ENCODE measurements around the gene ZNF358. TPM values are rescaled to one million over a fixed set of nuclear protein-coding genes. Genes with fewer than 3 reads are reported as not detected.

ZNF358 gene
- total RNA-seq, 1 donor from 2014 or later, result 41.1 TPM

DNA sequence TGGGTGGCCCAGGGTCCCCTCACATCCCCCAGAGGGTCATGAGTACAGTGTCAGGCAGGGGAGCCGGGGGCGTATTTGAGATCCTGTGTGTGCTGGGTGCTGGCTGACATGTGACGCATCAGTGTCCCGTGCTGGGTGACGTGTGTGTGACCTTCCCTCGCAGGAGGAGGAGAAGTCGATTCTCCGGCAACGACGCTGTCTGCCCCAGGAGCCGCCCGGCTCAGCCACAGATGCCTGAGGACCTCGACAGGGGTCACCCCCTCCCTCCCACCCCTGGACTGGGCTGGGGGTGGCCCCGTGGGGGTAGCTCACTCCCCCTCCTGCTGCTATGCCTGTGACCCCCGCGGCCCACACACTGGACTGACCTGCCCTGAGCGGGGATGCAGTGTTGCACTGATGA is 45.4 kb downstream of the ZNF358 start:
- Mint-ChIP-seq H3K27me3 (ENCODE audit: low read depth, unreplicated experiment) (no peaks in the 10 kb centered on the region), H3K27ac (ENCODE audit: unreplicated experiment) (no peak overlapping the region), H3K36me3 (ENCODE audit: low read depth, unreplicated experiment) (peaks cover 24% of the 10 kb centered on the region), H3K9me3 (ENCODE audit: unreplicated experiment) (no peaks in the 10 kb centered on the region), H3K4me3 (ENCODE audit: unreplicated experiment) (no peak overlapping the region), H3K4me1 (ENCODE audit: low read depth, unreplicated experiment) (no peaks in the 10 kb centered on the region)
- no peak overlapping the region for H3K4me2 ChIP-seq (ENCODE audit: low read length)
- FAIRE-seq, result no peak
- no peaks in the 10 kb centered on the region for H3K9me3 ChIP-seq (ENCODE audit: insufficient read depth, low read depth, low read length)
- no peak overlapping the region for H3K27ac ChIP-seq (ENCODE audit: low read depth, low read length)
- no peaks in the 10 kb centered on the region for H3K79me2 ChIP-seq (ENCODE audit: insufficient read depth, low read length)
- peaks cover 16% of the 10 kb centered on the region for H3K36me3 ChIP-seq (ENCODE audit: insufficient read depth, low read length)
- no peak for DNase-seq (ENCODE audit: low read depth)
- no peaks in the 10 kb centered on the region for H3K27me3 ChIP-seq (ENCODE audit: insufficient read depth, low read length)
- peaks cover 10% of the 10 kb centered on the region for H4K20me1 ChIP-seq (ENCODE audit: insufficient read depth, low read length)
- no peak overlapping the region for H3K4me3 ChIP-seq (ENCODE audit: insufficient read depth, low read depth, low read length)
- H3K4me1 ChIP-seq (ENCODE audit: insufficient read depth, low read length), result no peaks in the 10 kb centered on the region
- TF ChIP-seq EZH2 (IDR thresholded peaks at IDR 0.05; ENCODE audit: insufficient read depth, low read length), result no peak
- TF ChIP-seq, protein P1, sequence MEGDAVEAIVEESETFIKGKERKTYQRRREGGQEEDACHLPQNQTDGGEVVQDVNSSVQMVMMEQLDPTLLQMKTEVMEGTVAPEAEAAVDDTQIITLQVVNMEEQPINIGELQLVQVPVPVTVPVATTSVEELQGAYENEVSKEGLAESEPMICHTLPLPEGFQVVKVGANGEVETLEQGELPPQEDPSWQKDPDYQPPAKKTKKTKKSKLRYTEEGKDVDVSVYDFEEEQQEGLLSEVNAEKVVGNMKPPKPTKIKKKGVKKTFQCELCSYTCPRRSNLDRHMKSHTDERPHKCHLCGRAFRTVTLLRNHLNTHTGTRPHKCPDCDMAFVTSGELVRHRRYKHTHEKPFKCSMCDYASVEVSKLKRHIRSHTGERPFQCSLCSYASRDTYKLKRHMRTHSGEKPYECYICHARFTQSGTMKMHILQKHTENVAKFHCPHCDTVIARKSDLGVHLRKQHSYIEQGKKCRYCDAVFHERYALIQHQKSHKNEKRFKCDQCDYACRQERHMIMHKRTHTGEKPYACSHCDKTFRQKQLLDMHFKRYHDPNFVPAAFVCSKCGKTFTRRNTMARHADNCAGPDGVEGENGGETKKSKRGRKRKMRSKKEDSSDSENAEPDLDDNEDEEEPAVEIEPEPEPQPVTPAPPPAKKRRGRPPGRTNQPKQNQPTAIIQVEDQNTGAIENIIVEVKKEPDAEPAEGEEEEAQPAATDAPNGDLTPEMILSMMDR (IDR thresholded peaks at IDR 0.05; ENCODE audit: insufficient read depth, low read depth, low read length), result no peak
- no peak overlapping the region for H2AFZ ChIP-seq (ENCODE audit: low read depth, low read length)
- no peak overlapping the region for H3K9ac ChIP-seq (ENCODE audit: low read length)

DNA sequence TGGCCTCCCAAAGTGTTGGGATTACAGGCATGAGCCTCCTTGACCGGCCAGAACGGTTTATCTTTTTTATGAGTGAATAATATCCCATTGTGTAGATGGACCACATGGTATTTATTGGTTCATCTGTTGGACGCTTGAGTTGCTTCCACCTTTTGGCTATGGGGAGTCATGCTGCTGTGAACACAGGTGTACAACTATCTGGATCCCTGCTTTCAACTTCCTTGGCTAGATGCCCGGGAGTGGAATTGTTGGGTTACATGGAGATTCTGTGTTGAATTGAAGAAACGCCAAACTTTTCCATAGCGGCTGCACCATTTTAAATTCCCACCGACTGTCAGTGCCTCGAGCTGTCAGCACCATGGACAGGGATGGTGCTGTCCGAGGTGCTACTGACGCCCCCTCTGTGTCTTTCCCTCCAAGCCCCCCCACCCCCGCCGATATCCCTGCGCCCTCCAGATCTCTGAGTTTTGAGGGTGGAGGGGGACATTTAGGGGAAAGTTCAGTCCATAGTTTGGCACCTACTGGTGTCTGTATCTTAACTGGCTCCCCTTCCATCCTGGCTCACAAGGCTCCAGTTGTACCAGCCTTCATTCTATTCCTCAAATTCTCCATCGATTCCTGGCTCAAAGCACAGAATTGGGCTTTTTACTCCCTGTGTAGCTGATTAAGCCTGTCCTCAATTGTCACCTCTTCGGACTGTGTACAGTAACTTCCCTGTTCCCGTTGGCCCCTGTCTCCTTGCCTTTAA is 46.9 kb downstream of the ZNF358 start:
- Mint-ChIP-seq H3K36me3 (ENCODE audit: low read depth, unreplicated experiment) (peaks cover 20% of the 10 kb centered on the region), H3K9me3 (ENCODE audit: unreplicated experiment) (no peaks in the 10 kb centered on the region), H3K27ac (ENCODE audit: unreplicated experiment) (no peak overlapping the region), H3K4me3 (ENCODE audit: unreplicated experiment) (no peak overlapping the region), H3K27me3 (ENCODE audit: low read depth, unreplicated experiment) (no peaks in the 10 kb centered on the region), H3K4me1 (ENCODE audit: low read depth, unreplicated experiment) (no peaks in the 10 kb centered on the region)
- TF ChIP-seq EZH2 (IDR thresholded peaks at IDR 0.05; ENCODE audit: insufficient read depth, low read length), result no peak
- TF ChIP-seq, protein P1 (IDR thresholded peaks at IDR 0.05; ENCODE audit: insufficient read depth, low read depth, low read length), result no peak
- no peak overlapping the region for H3K4me2 ChIP-seq (ENCODE audit: low read length)
- H3K27ac ChIP-seq (ENCODE audit: low read depth, low read length), result no peak overlapping the region
- H2AFZ ChIP-seq (ENCODE audit: low read depth, low read length), result no peak overlapping the region
- no peak for FAIRE-seq
- no peak for DNase-seq (ENCODE audit: low read depth)
- no peak overlapping the region for H3K9ac ChIP-seq (ENCODE audit: low read length)
- no peaks in the 10 kb centered on the region for H3K4me1 ChIP-seq (ENCODE audit: insufficient read depth, low read length)
- H3K4me3 ChIP-seq (ENCODE audit: insufficient read depth, low read depth, low read length), result no peak overlapping the region
- no peaks in the 10 kb centered on the region for H3K9me3 ChIP-seq (ENCODE audit: insufficient read depth, low read depth, low read length)
- H3K27me3 ChIP-seq (ENCODE audit: insufficient read depth, low read length), result no peaks in the 10 kb centered on the region
- peaks cover 10% of the 10 kb centered on the region for H4K20me1 ChIP-seq (ENCODE audit: insufficient read depth, low read length)
- peaks cover 8% of the 10 kb centered on the region for H3K36me3 ChIP-seq (ENCODE audit: insufficient read depth, low read length)
- H3K79me2 ChIP-seq (ENCODE audit: insufficient read depth, low read length), result no peaks in the 10 kb centered on the region

DNA sequence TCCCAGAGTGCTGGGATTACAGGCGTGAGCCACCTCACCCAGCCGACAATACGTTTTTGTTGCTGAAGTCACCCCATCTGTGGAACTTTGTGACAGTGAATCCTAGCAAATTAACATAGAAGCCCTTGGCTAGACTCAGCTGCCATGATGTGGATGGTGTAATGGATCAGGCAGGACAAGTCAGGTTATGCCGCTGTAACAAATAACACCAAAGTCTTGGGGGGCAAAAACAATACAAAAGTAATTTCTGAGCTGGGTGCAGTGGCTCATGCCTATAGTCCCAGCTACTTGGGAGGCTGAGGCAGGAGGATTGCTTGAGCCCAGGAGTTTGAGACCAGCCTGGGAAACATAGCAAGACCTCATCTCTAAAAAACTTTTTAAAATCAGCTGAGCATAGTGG is 49.0 kb downstream of the ZNF358 start:
- Mint-ChIP-seq H3K4me3 (ENCODE audit: unreplicated experiment) (no peak overlapping the region), H3K27ac (ENCODE audit: unreplicated experiment) (no peak overlapping the region), H3K9me3 (ENCODE audit: unreplicated experiment) (no peaks in the 10 kb centered on the region), H3K4me1 (ENCODE audit: low read depth, unreplicated experiment) (no peaks in the 10 kb centered on the region), H3K27me3 (ENCODE audit: low read depth, unreplicated experiment) (peaks cover 3% of the 10 kb centered on the region), H3K36me3 (ENCODE audit: low read depth, unreplicated experiment) (peaks cover 11% of the 10 kb centered on the region)
- FAIRE-seq (no peak), DNase-seq (ENCODE audit: low read depth) (no peak)
- H3K9ac ChIP-seq (ENCODE audit: low read length), result no peak overlapping the region
- H3K4me1 ChIP-seq (ENCODE audit: insufficient read depth, low read length), result no peaks in the 10 kb centered on the region
- H4K20me1 ChIP-seq (ENCODE audit: insufficient read depth, low read length), result peaks cover 10% of the 10 kb centered on the region
- H3K36me3 ChIP-seq (ENCODE audit: insufficient read depth, low read length), result peaks cover 5% of the 10 kb centered on the region
- no peak overlapping the region for H2AFZ ChIP-seq (ENCODE audit: low read depth, low read length)
- H3K79me2 ChIP-seq (ENCODE audit: insufficient read depth, low read length), result no peaks in the 10 kb centered on the region
- H3K4me2 ChIP-seq (ENCODE audit: low read length), result no peak overlapping the region
- no peak overlapping the region for H3K4me3 ChIP-seq (ENCODE audit: insufficient read depth, low read depth, low read length)
- TF ChIP-seq EZH2 (IDR thresholded peaks at IDR 0.05; ENCODE audit: insufficient read depth, low read length), result no peak
- TF ChIP-seq, protein P1 (IDR thresholded peaks at IDR 0.05; ENCODE audit: insufficient read depth, low read depth, low read length), result no peak
- no peak overlapping the region for H3K27ac ChIP-seq (ENCODE audit: low read depth, low read length)
- H3K9me3 ChIP-seq (ENCODE audit: insufficient read depth, low read depth, low read length), result no peaks in the 10 kb centered on the region
- no peaks in the 10 kb centered on the region for H3K27me3 ChIP-seq (ENCODE audit: insufficient read depth, low read length)
